ENCODE measurements around the gene CYB5R3. TPM values are rescaled to one million over a fixed set of nuclear protein-coding genes. Genes with fewer than 3 reads are reported as not detected.

The CYB5R3 gene
- total and polyA plus RNA-seq, 4 experiments from 2014 or later, result 42.7 to 91.1 (median 44.8) TPM

- Mint-ChIP-seq H3K27ac (no peak overlapping the region), H3K4me1 (no peaks in the 10 kb centered on the region), H3K36me3 (no peaks in the 10 kb centered on the region), H3K4me3 (no peak overlapping the region), H3K9me3 (no peaks in the 10 kb centered on the region), H3K27me3 (peaks cover 0 to 4% of the 10 kb centered on the region in 2 donors)
- POLR2A ChIA-PET (ENCODE audit: partially characterized antibody), result no interaction called here
- Histone ChIP-seq H3K27ac (ENCODE audit: low read depth, low read length) (no peak overlapping the region), H3K9me3 (ENCODE audit: control insufficient read depth in 1 of 2, low read length in 2 of 2) (no peaks in the 10 kb centered on the region), H3K4me1 (ENCODE audit: insufficient read depth, low read length) (no peaks in the 10 kb centered on the region), H3K27me3 (ENCODE audit: insufficient read depth, low read length) (no peaks in the 10 kb centered on the region), H3K36me3 (ENCODE audit: insufficient read depth, low read length) (no peaks in the 10 kb centered on the region), H3K4me3 (ENCODE audit: low read length in 2 of 2) (no peak overlapping the region)
- CTCF ChIA-PET (ENCODE audit: partially characterized antibody), result no interaction called here
- DNase-seq, result no peak
- intact Hi-C loops (cut with micrococcal nuclease), result no loop called here
These were observed 43.3 kb upstream of the CYB5R3 start for GRCh38 chr22:42692239-42693054.

GRCh38 chr22:42691440-42691839 is 42.2 kb upstream of the CYB5R3 start:
- no peaks in the 10 kb centered on the region for H3K4me1 ChIP-seq (ENCODE audit: insufficient read depth, low read length)
- Mint-ChIP-seq H3K4me3 (no peak overlapping the region), H3K36me3 (no peaks in the 10 kb centered on the region), H3K4me1 (no peaks in the 10 kb centered on the region), H3K27ac (no peak overlapping the region), H3K27me3 (peaks cover 1 to 2% of the 10 kb centered on the region in 2 donors), H3K9me3 (no peaks in the 10 kb centered on the region)
- CTCF ChIA-PET (ENCODE audit: partially characterized antibody), result no interaction called here
- no peaks in the 10 kb centered on the region for H3K27me3 ChIP-seq (ENCODE audit: insufficient read depth, low read length)
- no peaks in the 10 kb centered on the region for H3K36me3 ChIP-seq (ENCODE audit: insufficient read depth, low read length)
- intact Hi-C loops (cut with micrococcal nuclease), result no loop called here
- no peak overlapping the region for H3K27ac ChIP-seq (ENCODE audit: low read depth, low read length)
- H3K4me3 ChIP-seq (ENCODE audit: low read length in 2 of 2), result no peak overlapping the region
- POLR2A ChIA-PET (ENCODE audit: partially characterized antibody), result no interaction called here
- no peak for DNase-seq
- H3K9me3 ChIP-seq (ENCODE audit: control insufficient read depth in 1 of 2, low read length in 2 of 2), result no peaks in the 10 kb centered on the region

GRCh38 chr22:42688241-42689211 is 39.3 kb upstream of the CYB5R3 start:
- H3K27ac ChIP-seq (ENCODE audit: low read depth, low read length), result no peak overlapping the region
- no peaks in the 10 kb centered on the region for H3K4me1 Mint-ChIP-seq
- intact Hi-C loops (cut with micrococcal nuclease), result no loop called here
- H3K27me3 ChIP-seq (ENCODE audit: insufficient read depth, low read length), result no peaks in the 10 kb centered on the region
- ChIA-PET POLR2A (ENCODE audit: partially characterized antibody) (no interaction called here), CTCF (ENCODE audit: partially characterized antibody) (no interaction called here)
- H3K36me3 ChIP-seq (ENCODE audit: insufficient read depth, low read length), result no peaks in the 10 kb centered on the region
- peak overlapping the region in 1 of 7 donors; percentile 37 for H3K27ac Mint-ChIP-seq
- peaks cover 1 to 2% of the 10 kb centered on the region in 2 donors for H3K27me3 Mint-ChIP-seq
- no peaks in the 10 kb centered on the region for H3K36me3 Mint-ChIP-seq
- H3K4me3 Mint-ChIP-seq, result no peak overlapping the region
- H3K9me3 ChIP-seq (ENCODE audit: control insufficient read depth in 1 of 2, low read length in 2 of 2), result no peaks in the 10 kb centered on the region
- H3K4me3 ChIP-seq (ENCODE audit: low read length in 2 of 2), result no peak overlapping the region
- no peak for DNase-seq
- no peaks in the 10 kb centered on the region for H3K4me1 ChIP-seq (ENCODE audit: insufficient read depth, low read length)
- no peaks in the 10 kb centered on the region for H3K9me3 Mint-ChIP-seq

GRCh38 chr22:42686756-42687491 is 37.7 kb upstream of the CYB5R3 start:
- CTCF ChIA-PET (ENCODE audit: partially characterized antibody), result no interaction called here
- H3K36me3 ChIP-seq (ENCODE audit: insufficient read depth, low read length), result no peaks in the 10 kb centered on the region
- POLR2A ChIA-PET (ENCODE audit: partially characterized antibody), result no interaction called here
- H3K4me3 ChIP-seq (ENCODE audit: low read length in 2 of 2), result no peak overlapping the region
- no peaks in the 10 kb centered on the region for H3K27me3 ChIP-seq (ENCODE audit: insufficient read depth, low read length)
- H3K27me3 Mint-ChIP-seq, result peaks cover 1 to 2% of the 10 kb centered on the region in 2 donors
- DNase-seq, result no peak
- no peaks in the 10 kb centered on the region for H3K9me3 ChIP-seq (ENCODE audit: control insufficient read depth in 1 of 2, low read length in 2 of 2)
- no peaks in the 10 kb centered on the region for H3K4me1 ChIP-seq (ENCODE audit: insufficient read depth, low read length)
- no peaks in the 10 kb centered on the region for H3K9me3 Mint-ChIP-seq
- H3K36me3 Mint-ChIP-seq, result no peaks in the 10 kb centered on the region
- peak overlapping the region in 1 of 7 donors; percentile 27 for H3K27ac Mint-ChIP-seq
- no peak overlapping the region for H3K4me3 Mint-ChIP-seq
- H3K4me1 Mint-ChIP-seq, result no peaks in the 10 kb centered on the region
- intact Hi-C loops (cut with micrococcal nuclease), result no loop called here
- no peak overlapping the region for H3K27ac ChIP-seq (ENCODE audit: low read depth, low read length)

GRCh38 chr22:42685941-42686653 is 36.9 kb upstream of the CYB5R3 start:
- no peak for DNase-seq
- Mint-ChIP-seq H3K36me3 (no peaks in the 10 kb centered on the region), H3K4me1 (no peaks in the 10 kb centered on the region), H3K4me3 (no peak overlapping the region), H3K9me3 (no peaks in the 10 kb centered on the region), H3K27ac (no peak overlapping the region), H3K27me3 (peaks cover 1 to 2% of the 10 kb centered on the region in 2 donors)
- no peak overlapping the region for H3K4me3 ChIP-seq (ENCODE audit: low read length in 2 of 2)
- H3K9me3 ChIP-seq (ENCODE audit: control insufficient read depth in 1 of 2, low read length in 2 of 2), result no peaks in the 10 kb centered on the region
- no peaks in the 10 kb centered on the region for H3K36me3 ChIP-seq (ENCODE audit: insufficient read depth, low read length)
- POLR2A ChIA-PET (ENCODE audit: partially characterized antibody), result no interaction called here
- CTCF ChIA-PET (ENCODE audit: partially characterized antibody), result no interaction called here
- H3K4me1 ChIP-seq (ENCODE audit: insufficient read depth, low read length), result no peaks in the 10 kb centered on the region
- intact Hi-C loops (cut with micrococcal nuclease), result no loop called here
- no peak overlapping the region for H3K27ac ChIP-seq (ENCODE audit: low read depth, low read length)
- no peaks in the 10 kb centered on the region for H3K27me3 ChIP-seq (ENCODE audit: insufficient read depth, low read length)

GRCh38 chr22:42684462-42685195 is 35.4 kb upstream of the CYB5R3 start:
- Mint-ChIP-seq H3K36me3 (no peaks in the 10 kb centered on the region), H3K4me3 (no peak overlapping the region), H3K4me1 (peaks cover 0 to 2% (median 0%) of the 10 kb centered on the region in 4 donors), H3K9me3 (peaks cover 0 to 2% (median 0%) of the 10 kb centered on the region in 8 donors), H3K27ac (no peak overlapping the region), H3K27me3 (peaks cover 1 to 2% of the 10 kb centered on the region in 2 donors)
- Histone ChIP-seq H3K27me3 (ENCODE audit: insufficient read depth, low read length) (no peaks in the 10 kb centered on the region), H3K4me1 (ENCODE audit: insufficient read depth, low read length) (no peaks in the 10 kb centered on the region), H3K36me3 (ENCODE audit: insufficient read depth, low read length) (no peaks in the 10 kb centered on the region), H3K4me3 (ENCODE audit: low read length in 2 of 2) (no peak overlapping the region), H3K27ac (ENCODE audit: low read depth, low read length) (no peak overlapping the region), H3K9me3 (ENCODE audit: control insufficient read depth in 1 of 2, low read length in 2 of 2) (no peaks in the 10 kb centered on the region)
- ChIA-PET POLR2A (ENCODE audit: partially characterized antibody) (no interaction called here), CTCF (ENCODE audit: partially characterized antibody) (interaction anchor here (0.7 kb wide), 1 partner anchor 63 kb away, joined by 3 read pairs; no protein-coding TSS in a partner anchor)
- intact Hi-C loops (cut with micrococcal nuclease), result no loop called here
- DNase-seq, result no peak
